GM21723 (cell line): Measurements from ENCODE around the gene TNFSF9.
"Not testable (repeated sequence)": the region's sequence is repeated elsewhere in the genome, so short reads cannot be mapped to it uniquely, and the experiment has no call there.

Experiments
- ATAC-seq: cut with Tn5 transposase; IDR thresholded peaks from one replicate; pipeline ENCODE4 v1.9.1; 2021; ENCODE audit warnings: mild to moderate bottlenecking, moderate library complexity; ENCODE audit not compliant: unreplicated experiment

TNFSF9 gene

DNA sequence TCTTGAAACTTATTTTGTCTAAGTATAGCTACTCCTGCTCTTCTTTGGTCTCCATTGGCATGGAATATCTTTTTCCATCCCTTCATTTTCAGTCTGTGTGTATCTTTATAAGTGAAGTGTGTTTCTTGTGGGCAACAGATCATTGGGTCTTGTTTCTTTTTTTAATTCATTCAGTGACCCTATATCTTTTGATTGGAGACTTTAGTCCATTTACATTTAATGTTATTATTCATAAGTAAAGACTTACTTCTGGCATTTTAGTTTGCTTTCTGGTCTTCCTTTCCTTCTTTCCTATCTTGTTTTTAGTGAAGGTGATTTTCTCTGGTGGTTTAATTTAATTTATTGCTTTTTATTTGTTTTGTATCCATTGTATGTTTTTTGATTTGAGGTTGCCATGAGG, 40.3 kb downstream of the TNFSF9 start:
- no peak for ATAC-seq

DNA sequence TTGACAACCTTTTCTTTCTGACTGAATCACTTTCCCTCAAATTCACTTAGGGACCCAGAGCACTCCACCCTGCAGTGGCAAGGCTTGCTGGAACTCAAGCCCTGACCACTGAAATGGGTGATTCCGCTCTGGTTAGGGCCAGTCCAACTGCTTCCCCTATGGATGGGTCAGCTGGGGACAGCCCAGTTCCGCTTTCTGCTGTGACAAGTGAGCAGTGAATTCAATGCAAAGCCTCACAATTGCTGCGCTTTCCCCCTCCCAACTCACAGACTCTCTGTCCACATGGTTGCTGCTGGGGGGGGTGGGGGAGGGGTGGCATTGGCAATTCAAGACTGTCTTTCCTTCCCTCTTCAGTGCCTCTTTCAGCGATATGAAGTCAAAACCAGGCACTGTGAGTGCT, 41.4 kb downstream of the TNFSF9 start:
- no peak for ATAC-seq

DNA sequence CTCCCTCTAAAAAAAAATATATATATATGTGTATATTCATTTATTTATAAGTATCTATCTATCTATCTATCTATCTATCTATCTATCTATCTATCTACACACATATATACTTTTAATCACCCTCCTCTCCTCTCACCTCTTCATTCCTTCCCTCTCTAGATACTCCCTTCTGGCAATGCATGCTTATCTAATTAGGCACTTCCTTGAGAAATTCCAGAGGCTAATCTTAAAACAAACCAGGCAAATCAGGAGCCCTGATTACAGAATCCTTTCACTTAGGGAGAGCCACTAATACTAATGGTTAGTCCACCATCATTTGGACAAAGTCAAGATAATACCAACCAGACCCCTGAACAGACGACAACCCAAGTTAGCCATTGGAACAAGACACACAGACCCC, 42.5 kb downstream of the TNFSF9 start:
- no peak for ATAC-seq

DNA sequence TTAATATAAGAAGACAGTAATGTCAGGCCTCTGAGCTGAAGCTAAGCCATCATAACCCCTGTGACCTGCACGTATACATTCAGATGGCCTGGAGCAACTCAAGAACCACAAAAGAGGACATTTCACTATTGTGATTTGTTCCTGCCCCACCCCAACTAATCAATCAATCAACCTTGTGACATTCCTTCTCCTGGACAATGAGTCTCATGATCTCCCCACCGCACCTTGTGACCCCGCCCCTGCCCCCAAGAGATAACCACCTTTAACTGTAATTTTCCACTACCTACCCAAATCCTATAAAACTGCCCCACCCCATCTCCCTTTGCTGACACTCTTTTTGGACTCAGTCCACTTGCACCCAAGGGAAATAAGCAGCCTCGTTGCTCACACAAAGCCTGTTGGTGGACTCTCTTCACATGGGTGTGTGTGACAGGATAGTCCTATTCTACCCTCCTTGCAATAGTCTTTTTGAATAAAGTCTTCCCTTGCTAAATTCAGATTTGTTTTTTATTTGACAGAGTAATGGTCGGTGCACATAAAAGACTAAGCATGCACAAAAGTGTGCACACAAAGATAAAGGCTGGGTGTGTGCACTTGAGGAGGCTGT, 46.1 kb downstream of the TNFSF9 start:
- ATAC-seq: peak; percentile 13

DNA sequence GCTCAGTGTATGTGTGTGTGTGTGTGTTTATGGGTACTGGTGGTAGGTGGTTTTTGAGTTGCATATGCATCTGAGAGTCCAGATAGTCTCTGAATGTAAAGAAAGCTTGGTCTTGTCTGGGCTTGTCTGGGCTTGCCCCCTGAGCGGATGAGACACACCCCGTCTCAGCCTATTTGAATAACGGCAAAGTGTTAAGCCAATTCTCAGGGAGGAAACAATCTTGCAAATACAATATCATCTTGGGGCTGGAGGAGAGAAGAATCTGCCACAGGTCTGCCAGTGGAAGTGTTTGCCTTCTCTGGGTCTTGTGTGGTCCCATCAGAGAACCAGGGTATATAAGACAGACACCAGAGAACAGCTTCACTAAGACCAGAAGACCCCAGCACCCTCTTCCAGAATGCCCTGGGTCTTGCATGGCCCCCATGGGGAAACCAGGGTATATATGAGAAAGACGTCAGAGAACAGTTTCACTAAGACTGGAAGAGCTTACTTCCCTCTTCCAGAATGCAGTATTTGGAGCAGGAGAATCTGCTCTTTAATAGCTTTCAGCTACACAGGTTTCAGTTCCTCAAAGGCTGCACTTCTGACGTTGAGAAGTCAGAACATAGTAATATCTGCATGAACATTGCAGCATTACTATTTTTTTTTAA, 46.8 kb downstream of the TNFSF9 start:
- peak; percentile 72 for ATAC-seq

DNA sequence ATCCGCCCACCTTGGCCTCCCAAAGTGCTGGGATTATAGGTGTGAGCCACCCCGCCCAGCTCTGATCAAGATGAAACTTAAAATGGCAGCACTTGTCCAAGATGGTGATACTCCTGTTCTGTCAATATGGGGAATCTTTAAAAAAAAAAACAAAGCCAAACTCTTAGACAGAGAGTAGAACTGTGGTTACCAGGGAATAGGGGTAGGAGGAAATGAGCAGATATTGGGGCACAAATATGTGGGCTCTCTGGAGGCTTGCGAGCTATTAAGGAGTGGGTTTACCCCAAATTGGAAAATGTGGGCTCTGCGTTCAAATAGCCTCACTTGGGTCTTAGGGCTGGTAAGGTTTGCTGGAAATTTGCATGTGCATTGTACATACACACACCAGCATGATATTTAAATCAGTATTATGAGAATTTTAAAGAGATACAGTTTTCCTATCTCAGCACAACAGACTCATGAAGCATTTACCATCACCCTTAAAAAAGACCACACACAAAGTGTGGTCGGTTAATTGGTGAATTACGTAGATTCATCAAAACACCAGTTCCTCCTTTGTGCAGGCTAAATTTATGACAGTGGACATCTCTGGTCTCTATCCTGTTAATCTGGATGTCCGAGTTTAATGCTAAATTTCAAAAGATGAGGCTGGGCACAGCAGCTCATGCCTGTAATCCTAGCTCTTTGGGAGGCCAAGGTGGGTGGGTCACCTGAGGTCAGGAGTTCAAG, 48.8 kb downstream of the TNFSF9 start:
- ATAC-seq: no peak

DNA sequence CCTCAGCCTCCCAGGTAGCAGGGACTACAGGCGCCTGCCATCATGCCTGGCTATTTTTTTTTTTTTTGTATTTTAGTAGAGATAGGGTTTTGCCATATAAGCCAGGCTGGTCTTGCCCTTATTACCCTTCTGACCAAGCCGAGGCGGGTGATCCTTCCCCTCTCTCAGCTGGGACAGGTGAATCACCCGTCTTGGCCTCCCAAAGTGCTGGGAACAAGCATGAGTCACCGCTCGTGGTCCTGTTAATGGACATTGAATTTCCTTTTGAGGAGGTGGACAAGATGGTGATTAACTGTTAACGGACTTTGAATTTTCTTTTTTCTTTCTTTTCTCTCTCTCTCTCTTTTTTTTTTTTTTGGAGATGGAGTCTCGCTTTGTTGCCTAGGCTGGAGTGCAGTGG, 49.5 kb downstream of the TNFSF9 start:
- ATAC-seq: no peak

DNA sequence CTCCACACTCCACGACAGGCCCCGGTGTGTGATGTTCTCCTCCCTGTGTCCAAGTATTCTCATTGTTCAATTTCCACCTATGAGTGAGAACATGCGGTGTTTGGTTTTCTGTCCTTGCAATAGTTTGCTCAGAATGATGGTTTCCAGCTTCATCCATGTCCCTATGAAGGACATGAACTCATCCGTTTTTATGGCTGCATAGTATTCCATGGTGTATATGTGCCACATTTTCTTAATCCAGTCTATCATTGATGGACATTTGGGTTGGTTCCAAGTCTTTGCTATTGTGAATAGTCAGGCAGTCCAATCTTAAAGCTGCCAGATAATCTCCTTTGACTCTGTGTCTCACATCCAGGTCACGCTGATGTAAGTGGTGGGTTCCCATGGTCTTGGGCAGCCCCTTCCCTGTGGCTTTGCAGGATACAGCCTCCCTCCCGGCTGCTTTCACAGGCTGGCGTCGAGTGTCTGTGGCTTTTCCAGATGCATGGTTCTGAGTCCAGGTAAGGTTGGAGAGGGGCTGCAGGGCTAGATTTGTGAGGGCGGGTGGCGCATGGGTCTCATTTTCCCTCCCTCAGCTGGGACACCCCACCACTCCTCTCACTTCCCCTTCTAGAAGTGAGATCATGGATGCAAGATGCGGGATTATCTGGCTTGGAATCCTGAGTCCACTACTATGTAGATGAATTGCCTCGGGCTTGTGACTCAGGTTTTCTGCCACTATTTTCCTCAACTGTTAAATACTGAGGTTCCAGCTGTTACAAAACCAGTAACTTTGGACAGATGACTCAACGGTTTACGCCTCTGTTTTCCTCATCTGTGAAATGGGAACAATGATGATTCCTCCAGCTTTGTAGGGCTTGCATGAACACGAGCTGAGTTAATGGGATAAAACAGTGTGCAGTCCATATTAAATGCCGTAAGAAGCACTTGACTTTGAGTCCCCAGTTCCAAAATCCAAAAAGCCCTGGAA, 52.0 kb downstream of the TNFSF9 start:
- ATAC-seq: not testable (repeated sequence)
